Common myeloid progenitor, CD34-positive (primary cell): ENCODE data around the gene KRT23.

ENCODE experiments used
- CTCF ChIA-PET: fragments of 350-600 bp; sonication (Branson Sonifier 250); formaldehyde crosslinking; loops from one replicate; lab custom pipeline; 2021; ENCODE audit warnings: antibody characterized with exemption; lab: Charles Lee
- POLR2A ChIA-PET: fragments of 350-600 bp; sonication (Branson Sonifier 250); formaldehyde crosslinking; loops from one replicate; lab custom pipeline; 2021; ENCODE audit warnings: antibody characterized with exemption; lab: Charles Lee
- DNase-seq, 3 donors: peaks; one replicate each; pipeline versions ENCODE4 v3.0.0 to v3.0.0-alpha.2; 2013
- H3K27ac ChIP-seq, 2 experiments: 1 replicate in 1 of 2; 2 replicates in 1 of 2; pipeline ENCODE4 v1.7.0; 2013; ENCODE audit warnings: inconsistent platforms in 2 of 2, low read length in 2 of 2, mild to moderate bottlenecking in 2 of 2, low read depth in 1 of 2, moderate library complexity in 1 of 2; ENCODE audit not compliant: severe bottlenecking in 2 of 2, insufficient read depth in 1 of 2, poor library complexity in 1 of 2
- H3K27me3 ChIP-seq, 5 experiments: replicated peaks in 2 of 5; 1 replicate in 3 of 5; 2 replicates in 2 of 5; pipeline versions ENCODE4 v1.6.1 to v1.7.0; 2013; ENCODE audit warnings: low read length in 4 of 5, mild to moderate bottlenecking in 2 of 5, moderate library complexity in 2 of 5, inconsistent platforms in 1 of 5; ENCODE audit not compliant: insufficient read depth in 5 of 5, control insufficient read depth in 4 of 5
- H3K36me3 ChIP-seq, 4 experiments: 1 replicate in 2 of 4; 2 replicates in 2 of 4; pipeline versions ENCODE4 v1.6.1 to v1.7.0; 2013; ENCODE audit warnings: low read length in 3 of 4, control low read depth in 1 of 4, mild to moderate bottlenecking in 1 of 4; ENCODE audit not compliant: control insufficient read depth in 4 of 4, insufficient read depth in 4 of 4
- H3K4me1 ChIP-seq, 4 experiments: 1 replicate in 3 of 4; 2 replicates in 1 of 4; pipeline versions ENCODE4 v1.6.1 to v1.7.1; 2013; ENCODE audit warnings: low read length in 3 of 4, mild to moderate bottlenecking in 3 of 4, control low read depth in 1 of 4, inconsistent platforms in 1 of 4, moderate library complexity in 1 of 4; ENCODE audit not compliant: control insufficient read depth in 4 of 4, insufficient read depth in 4 of 4; ENCODE audit errors: control extremely low read depth in 1 of 4
- H3K4me3 ChIP-seq, 7 experiments: 1 replicate in 4 of 7; 2 replicates in 3 of 7; pipeline versions ENCODE4 v1.5.1 to v1.7.0; 2013; ENCODE audit warnings: mild to moderate bottlenecking in 7 of 7, low read length in 6 of 7, moderate library complexity in 6 of 7, inconsistent platforms in 2 of 7, low read depth in 2 of 7, control low read depth in 1 of 7; ENCODE audit not compliant: insufficient read depth in 4 of 7, control insufficient read depth in 1 of 7; ENCODE audit errors: extremely low read depth in 1 of 7
- H3K9me3 ChIP-seq, 5 experiments: 1 replicate in 4 of 5; 2 replicates in 1 of 5; pipeline versions ENCODE4 v1.6.1 to v1.7.1; 2013; ENCODE audit warnings: low read length in 4 of 5, mild to moderate bottlenecking in 2 of 5, inconsistent platforms in 1 of 5, low read depth in 1 of 5, moderate library complexity in 1 of 5; ENCODE audit not compliant: control insufficient read depth in 4 of 5, insufficient read depth in 2 of 5; ENCODE audit errors: control extremely low read depth in 1 of 5
- WGBS: methylation state at CpG from one replicate; pipeline ENCODE4 v1.1.5; 2013; ENCODE audit not compliant: insufficient coverage; 5-methylcytosine and 5-hydroxymethylcytosine counted together

The KRT23 gene

GRCh38 chr17:40906613-40907012 is 30.8 kb downstream of the KRT23 start:
- H3K4me3 ChIP-seq: no peak overlapping the region
- H3K4me1 ChIP-seq: no peaks in the 10 kb centered on the region
- 85% methylated on average over 4 of the region's 4 CpGs for WGBS
- H3K36me3 ChIP-seq: no peaks in the 10 kb centered on the region
- H3K9me3 ChIP-seq: no peaks in the 10 kb centered on the region
- ChIA-PET CTCF (interaction anchor here (1.1 to 1.4 kb wide), 2 partner anchors 22 to 423 kb away, joined by 3 to 6 read pairs; partner anchors contain the start of gene KRT20), POLR2A (no interaction called here)
- H3K27ac ChIP-seq: no peak overlapping the region
- DNase-seq: no peak
- H3K27me3 ChIP-seq: peaks cover 0 to 19% (median 4%) of the 10 kb centered on the region in 5 experiments

GRCh38 chr17:40905370-40905769 is 32.1 kb downstream of the KRT23 start:
- Histone ChIP-seq H3K36me3 (no peaks in the 10 kb centered on the region), H3K4me3 (no peak overlapping the region), H3K27ac (no peak overlapping the region), H3K27me3 (peaks cover 0 to 19% (median 4%) of the 10 kb centered on the region in 5 experiments), H3K4me1 (no peaks in the 10 kb centered on the region), H3K9me3 (no peaks in the 10 kb centered on the region)
- CTCF ChIA-PET: interaction anchor here (0.9 to 2.6 kb wide), 2 partner anchors 14 to 644 kb away, joined by 4 to 9 read pairs; no protein-coding TSS in a partner anchor
- no peak for DNase-seq
- POLR2A ChIA-PET: no interaction called here
- 96% methylated on average over 3 of the region's 5 CpGs for WGBS

GRCh38 chr17:40903129-40903847 is 34.2 kb downstream of the KRT23 start:
- WGBS: 79% methylated on average over 9 of the region's 12 CpGs
- H3K27ac ChIP-seq: no peak overlapping the region
- H3K36me3 ChIP-seq: no peaks in the 10 kb centered on the region
- no peaks in the 10 kb centered on the region for H3K9me3 ChIP-seq
- no peak overlapping the region for H3K4me3 ChIP-seq
- peaks cover 0 to 11% (median 0%) of the 10 kb centered on the region in 5 experiments for H3K27me3 ChIP-seq
- ChIA-PET POLR2A (no interaction called here), CTCF (interaction anchor here (0.6 to 2.6 kb wide), 3 partner anchors 419 to 650 kb away, joined by 3 to 9 read pairs (median 3); no protein-coding TSS in a partner anchor)
- no peaks in the 10 kb centered on the region for H3K4me1 ChIP-seq
- DNase-seq: peak in 2 of 3 donors; percentile 28 to 40

GRCh38 chr17:40902498-40902897 is 34.9 kb downstream of the KRT23 start:
- peaks cover 0 to 6% (median 0%) of the 10 kb centered on the region in 5 experiments for H3K27me3 ChIP-seq
- H3K4me3 ChIP-seq: no peak overlapping the region
- CTCF ChIA-PET: interaction anchor here (1.0 kb wide), 1 partner anchor 763 kb away, joined by 3 read pairs; no protein-coding TSS in a partner anchor
- H3K4me1 ChIP-seq: no peaks in the 10 kb centered on the region
- H3K9me3 ChIP-seq: no peaks in the 10 kb centered on the region
- 100% methylated on average over 1 of the region's 4 CpGs for WGBS
- H3K27ac ChIP-seq: no peak overlapping the region
- H3K36me3 ChIP-seq: no peaks in the 10 kb centered on the region
- no peak for DNase-seq
- POLR2A ChIA-PET: no interaction called here

- POLR2A ChIA-PET: no interaction called here
- Histone ChIP-seq H3K27me3 (peaks cover 0 to 6% (median 0%) of the 10 kb centered on the region in 5 experiments), H3K27ac (no peak overlapping the region), H3K36me3 (no peaks in the 10 kb centered on the region), H3K4me3 (no peak overlapping the region), H3K9me3 (no peaks in the 10 kb centered on the region), H3K4me1 (no peaks in the 10 kb centered on the region)
- DNase-seq: no peak
- WGBS: no CpG with 5 or more reads among the region's 1 CpG
- CTCF ChIA-PET: interaction anchor here (1.0 to 2.4 kb wide), 3 partner anchors 420 to 764 kb away, joined by 3 to 6 read pairs (median 6); no protein-coding TSS in a partner anchor
Measured at GRCh38 chr17:40901981-40902474, 35.4 kb downstream of the KRT23 start.

GRCh38 chr17:40900809-40901356 is 36.6 kb downstream of the KRT23 start:
- no peak for DNase-seq
- no peak overlapping the region for H3K27ac ChIP-seq
- peaks cover 0 to 2% (median 0%) of the 10 kb centered on the region in 5 experiments for H3K27me3 ChIP-seq
- no peak overlapping the region for H3K4me3 ChIP-seq
- peaks cover 0 to 8% (median under 1%) of the 10 kb centered on the region in 4 experiments for H3K4me1 ChIP-seq
- 100% methylated on average over 1 of the region's 5 CpGs for WGBS
- H3K9me3 ChIP-seq: no peaks in the 10 kb centered on the region
- ChIA-PET CTCF (interaction anchor here (1.0 to 2.4 kb wide), 5 partner anchors 10 to 648 kb away, joined by 3 to 6 read pairs (median 5); no protein-coding TSS in a partner anchor), POLR2A (no interaction called here)
- H3K36me3 ChIP-seq: no peaks in the 10 kb centered on the region
